Fibroblast of pulmonary artery (primary cell): ENCODE measurements around the gene OR6B3.

Experiments used
- DNase-seq: peaks from one replicate; pipeline ENCODE4 v3.0.0-alpha.2; 2010; ENCODE audit warnings: low read depth
- H3K4me3 ChIP-seq: replicated peaks from 2 replicates; pipeline ENCODE4 v1.5.1; 2011; ENCODE audit warnings: low read depth, mild to moderate bottlenecking, control low read depth, low read length, moderate library complexity
- CTCF ChIP-seq: IDR thresholded peaks from 2 replicates; pipeline ENCODE4 v1.5.1; 2011; ENCODE audit warnings: mild to moderate bottlenecking, control low read depth, low read length, inconsistent platforms; ENCODE audit errors: missing control alignments

OR6B3 gene

GRCh38 chr2:240032406-240033329 lies 20.7 kb downstream of the OR6B3 start:
- no peak for DNase-seq
- TF ChIP-seq CTCF = no peak
- no peak overlapping the region for H3K4me3 ChIP-seq

GRCh38 chr2:240030379-240031094 lies 22.8 kb downstream of the OR6B3 start, which contains the start of gene OR6B2:
Gene OR6B2, minus strand, starts transcription at chr2:240030429. Its CDS starts 0 bp downstream, at chr2:240030429.
- TF ChIP-seq CTCF = no peak
- H3K4me3 ChIP-seq = no peak within 1 kb of the TSS
- no peak for DNase-seq

- TF ChIP-seq CTCF = no peak
Observed at GRCh38 chr2:240024766-240025165, 28.6 kb downstream of the OR6B3 start.

GRCh38 chr2:240023792-240024191 lies 29.5 kb downstream of the OR6B3 start:
- peak overlapping the region; percentile 93 for H3K4me3 ChIP-seq
- TF ChIP-seq CTCF = no peak

More at GRCh38 chr2:240024766-240025165, 28.6 kb downstream of the OR6B3 start:
- peak overlapping the region; percentile 93 for H3K4me3 ChIP-seq
- no peak for DNase-seq

GRCh38 chr2:240021488-240022104 lies 31.7 kb downstream of the OR6B3 start:
- peak; percentile 99 for TF ChIP-seq CTCF
- H3K4me3 ChIP-seq = no peak overlapping the region
- DNase-seq = peak; percentile 70

More at GRCh38 chr2:240023792-240024191, 29.5 kb downstream of the OR6B3 start:
- no peak for DNase-seq

- no peak for TF ChIP-seq CTCF
- no peak for DNase-seq
- H3K4me3 ChIP-seq = no peak overlapping the region
Observed at GRCh38 chr2:240018071-240018750, 35.1 kb downstream of the OR6B3 start.
